AG04449 (cell line): ENCODE data around the gene MON1B.
"Not testable (repeated sequence)": the region's sequence is repeated elsewhere in the genome, so short reads cannot be mapped to it uniquely, and the experiment has no call there.

Experiments
- CTCF ChIA-PET: fragments of 350-600 bp; formaldehyde crosslinking; extraction: SDS; loops from one replicate; lab custom pipeline; 2021; ENCODE audit warnings: antibody characterized with exemption; lab: Yijun Ruan, JAX
- POLR2A ChIA-PET: fragments of 400-600, 350-600 bp; formaldehyde crosslinking; extraction: SDS; loops from one replicate; lab custom pipeline; 2020; ENCODE audit warnings: antibody characterized with exemption, inconsistent platforms; lab: Yijun Ruan, JAX
- DNase-seq: peaks from one replicate; pipeline ENCODE4 v3.0.0-alpha.2; 2010; ENCODE audit warnings: low read depth, low spot score
- H3K4me3 ChIP-seq: 2 replicates; pipeline ENCODE4 v1.5.1; 2011; ENCODE audit warnings: low read depth, mild to moderate bottlenecking, control low read depth, low read length
- CTCF ChIP-seq: IDR thresholded peaks from one replicate; pipeline ENCODE4 v1.5.1; 2011; ENCODE audit warnings: mild to moderate bottlenecking, moderate library complexity, low read length, control low read depth, inconsistent platforms; ENCODE audit not compliant: insufficient read depth; ENCODE audit errors: missing control alignments

MON1B gene

GRCh38 chr16:77183137-77183536, 7.9 kb upstream of the MON1B start:
- TF ChIP-seq CTCF, result no peak
- ChIA-PET POLR2A (no interaction called here), CTCF (interaction anchor here (0.7 kb wide), 1 partner anchor 10 kb away, joined by 4 read pairs; no protein-coding TSS in a partner anchor)
- no peak for DNase-seq
- no peak overlapping the region for H3K4me3 ChIP-seq

DNA sequence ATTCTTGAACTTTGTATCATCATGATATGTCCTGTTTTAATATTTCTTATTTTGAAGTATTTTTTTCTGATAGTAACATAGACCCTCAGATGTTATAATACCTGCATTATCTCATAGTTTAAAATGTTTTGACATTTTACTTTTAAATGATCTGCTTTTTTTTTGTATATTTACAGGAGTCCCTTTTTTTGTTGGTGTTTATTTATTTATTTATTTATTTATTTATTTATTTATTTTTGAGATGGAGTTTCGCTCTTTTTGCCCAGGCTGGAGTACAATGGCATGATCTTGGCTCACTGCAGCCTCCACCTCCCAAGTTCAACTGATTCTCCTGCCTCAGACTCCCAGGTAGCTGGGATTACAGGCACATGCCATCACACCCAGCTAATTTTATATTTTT, 4.7 kb upstream of the MON1B start:
- POLR2A ChIA-PET, DNase-seq, H3K4me3 ChIP-seq: not testable (repeated sequence)
- CTCF ChIA-PET, result interaction anchor here (1.0 kb wide), 1 partner anchor 15 kb away, joined by 3 read pairs; no protein-coding TSS in a partner anchor

GRCh38 chr16:77190190-77190477, 856 bp upstream of the MON1B start:
- CTCF ChIA-PET, result no interaction called here
- H3K4me3 ChIP-seq, result peak overlapping the region; percentile 97
- POLR2A ChIA-PET, result no interaction called here
- no peak for DNase-seq
- no peak for TF ChIP-seq CTCF

- CTCF ChIA-PET, result no interaction called here
- TF ChIP-seq CTCF, result no peak
- no peak for DNase-seq
- peak overlapping the region; percentile 83 for H3K4me3 ChIP-seq
- POLR2A ChIA-PET, result no interaction called here
Measured at GRCh38 chr16:77191259-77191969, 424 bp downstream of the MON1B start.

DNA sequence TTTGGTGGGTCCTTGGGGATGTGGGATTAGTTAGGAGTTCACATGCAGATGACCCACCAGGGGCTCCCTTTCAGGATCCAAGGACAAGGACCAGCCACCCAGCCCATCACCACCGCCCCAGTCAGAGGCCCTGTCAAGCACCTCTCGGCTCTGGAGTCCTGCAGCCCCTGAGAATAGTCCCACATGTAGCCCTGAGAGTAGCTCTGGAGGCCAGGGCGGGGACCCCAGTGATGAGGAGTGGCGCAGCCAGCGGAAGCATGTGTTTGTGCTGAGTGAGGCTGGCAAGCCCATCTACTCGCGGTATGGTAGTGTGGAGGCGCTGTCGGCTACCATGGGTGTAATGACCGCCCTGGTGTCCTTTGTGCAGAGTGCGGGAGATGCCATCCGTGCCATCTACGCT, 2.4 kb downstream of the MON1B start:
- TF ChIP-seq CTCF, result no peak
- CTCF ChIA-PET, result no interaction called here
- no peak overlapping the region for H3K4me3 ChIP-seq
- no peak for DNase-seq
- POLR2A ChIA-PET, result no interaction called here

GRCh38 chr16:77194295-77195231, 3.6 kb downstream of the MON1B start:
- DNase-seq, result no peak
- TF ChIP-seq CTCF, result no peak
- H3K4me3 ChIP-seq, result no peak overlapping the region
- ChIA-PET CTCF (no interaction called here), POLR2A (no interaction called here)
